ENCODE data around the gene FAM9C. TPM values are rescaled to one million over a fixed set of nuclear protein-coding genes. Genes with fewer than 3 reads are reported as not detected.

Gene FAM9C
- total RNA-seq, 2 experiments from 2014 or later, result not detected

DNA sequence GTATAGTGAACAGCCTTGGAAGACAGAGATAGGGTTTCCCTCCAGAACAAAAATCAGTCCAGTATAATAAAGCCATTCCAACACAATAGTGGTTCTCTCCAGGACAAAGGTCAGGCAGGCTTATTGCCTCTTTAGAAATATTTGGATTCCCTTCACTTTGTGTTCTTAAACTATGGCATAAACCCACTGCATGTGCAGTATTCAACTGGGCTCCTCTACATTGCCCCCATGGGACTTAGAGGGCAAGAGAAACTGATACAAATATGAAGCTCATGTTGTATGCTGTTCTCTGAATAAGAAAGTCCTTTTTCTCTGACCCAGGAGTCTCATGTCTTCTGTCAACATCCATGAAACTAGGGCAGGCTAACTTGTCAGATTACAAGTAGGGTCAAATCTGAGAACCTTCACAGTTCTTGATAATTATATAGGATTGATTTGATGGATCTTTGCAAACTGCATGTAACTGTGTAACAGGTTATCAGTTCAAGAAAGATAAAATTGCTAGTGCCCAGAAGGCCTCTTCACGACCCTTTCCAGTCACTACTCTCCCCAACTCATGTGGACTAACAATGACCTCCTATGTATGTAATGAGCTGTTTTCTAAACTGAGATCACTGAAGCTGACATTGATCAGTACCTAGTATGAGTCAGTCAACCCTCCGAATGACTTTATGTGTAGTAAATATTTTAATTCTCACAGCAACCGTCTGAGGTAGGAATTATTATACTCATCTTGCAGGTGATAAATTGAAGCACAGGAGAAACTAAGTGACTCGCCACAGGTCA, 31.9 kb upstream of the FAM9C start:
- ChIA-PET POLR2A (interaction anchor here (0.5 to 6.1 kb wide), 7 partner anchors 10 to 77 kb away, joined by 3 to 66 read pairs (median 4); no protein-coding TSS in a partner anchor), CTCF (interaction anchor here (0.7 to 2.5 kb wide), 6 partner anchors 16 to 412 kb away, joined by 3 to 9 read pairs (median 3); no protein-coding TSS in a partner anchor)
- peaks cover 61% of the 10 kb centered on the region for H3K4me1 ChIP-seq (ENCODE audit: insufficient read depth, low read length)
- no peak for DNase-seq
- TF ChIP-seq, protein P1, sequence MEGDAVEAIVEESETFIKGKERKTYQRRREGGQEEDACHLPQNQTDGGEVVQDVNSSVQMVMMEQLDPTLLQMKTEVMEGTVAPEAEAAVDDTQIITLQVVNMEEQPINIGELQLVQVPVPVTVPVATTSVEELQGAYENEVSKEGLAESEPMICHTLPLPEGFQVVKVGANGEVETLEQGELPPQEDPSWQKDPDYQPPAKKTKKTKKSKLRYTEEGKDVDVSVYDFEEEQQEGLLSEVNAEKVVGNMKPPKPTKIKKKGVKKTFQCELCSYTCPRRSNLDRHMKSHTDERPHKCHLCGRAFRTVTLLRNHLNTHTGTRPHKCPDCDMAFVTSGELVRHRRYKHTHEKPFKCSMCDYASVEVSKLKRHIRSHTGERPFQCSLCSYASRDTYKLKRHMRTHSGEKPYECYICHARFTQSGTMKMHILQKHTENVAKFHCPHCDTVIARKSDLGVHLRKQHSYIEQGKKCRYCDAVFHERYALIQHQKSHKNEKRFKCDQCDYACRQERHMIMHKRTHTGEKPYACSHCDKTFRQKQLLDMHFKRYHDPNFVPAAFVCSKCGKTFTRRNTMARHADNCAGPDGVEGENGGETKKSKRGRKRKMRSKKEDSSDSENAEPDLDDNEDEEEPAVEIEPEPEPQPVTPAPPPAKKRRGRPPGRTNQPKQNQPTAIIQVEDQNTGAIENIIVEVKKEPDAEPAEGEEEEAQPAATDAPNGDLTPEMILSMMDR (IDR thresholded peaks at IDR 0.05), result no peak
- no peaks in the 10 kb centered on the region for H3K9me3 ChIP-seq (ENCODE audit: control insufficient read depth in 1 of 2, insufficient read depth in 1 of 2, low read length in 2 of 2)
- no peaks in the 10 kb centered on the region for H3K36me3 Mint-ChIP-seq (ENCODE audit: low read depth)
- intact Hi-C loops (cut with DNase I, micrococcal nuclease), result no loop called here
- peak overlapping the region; percentile 14 for H3K4me3 Mint-ChIP-seq
- H3K4me3 ChIP-seq (ENCODE audit: low read length), result no peak overlapping the region
- H3K4me1 Mint-ChIP-seq (ENCODE audit: low read depth), result peaks cover 75% of the 10 kb centered on the region
- no peaks in the 10 kb centered on the region for H3K36me3 ChIP-seq (ENCODE audit: insufficient read depth, low read length)
- no peaks in the 10 kb centered on the region for H3K27me3 ChIP-seq (ENCODE audit: control insufficient read depth in 1 of 2, insufficient read depth in 2 of 2, low read length in 2 of 2)
- H3K27ac Mint-ChIP-seq, result peak overlapping the region; percentile 95
- H3K27me3 Mint-ChIP-seq, result no peaks in the 10 kb centered on the region
- H3K9me3 Mint-ChIP-seq, result no peaks in the 10 kb centered on the region
- peak overlapping the region; percentile 21 to 34 for H3K27ac ChIP-seq (ENCODE audit: low read depth in 1 of 2, low read length in 2 of 2)
- no peak for ATAC-seq (ENCODE audit: poor library complexity)

DNA sequence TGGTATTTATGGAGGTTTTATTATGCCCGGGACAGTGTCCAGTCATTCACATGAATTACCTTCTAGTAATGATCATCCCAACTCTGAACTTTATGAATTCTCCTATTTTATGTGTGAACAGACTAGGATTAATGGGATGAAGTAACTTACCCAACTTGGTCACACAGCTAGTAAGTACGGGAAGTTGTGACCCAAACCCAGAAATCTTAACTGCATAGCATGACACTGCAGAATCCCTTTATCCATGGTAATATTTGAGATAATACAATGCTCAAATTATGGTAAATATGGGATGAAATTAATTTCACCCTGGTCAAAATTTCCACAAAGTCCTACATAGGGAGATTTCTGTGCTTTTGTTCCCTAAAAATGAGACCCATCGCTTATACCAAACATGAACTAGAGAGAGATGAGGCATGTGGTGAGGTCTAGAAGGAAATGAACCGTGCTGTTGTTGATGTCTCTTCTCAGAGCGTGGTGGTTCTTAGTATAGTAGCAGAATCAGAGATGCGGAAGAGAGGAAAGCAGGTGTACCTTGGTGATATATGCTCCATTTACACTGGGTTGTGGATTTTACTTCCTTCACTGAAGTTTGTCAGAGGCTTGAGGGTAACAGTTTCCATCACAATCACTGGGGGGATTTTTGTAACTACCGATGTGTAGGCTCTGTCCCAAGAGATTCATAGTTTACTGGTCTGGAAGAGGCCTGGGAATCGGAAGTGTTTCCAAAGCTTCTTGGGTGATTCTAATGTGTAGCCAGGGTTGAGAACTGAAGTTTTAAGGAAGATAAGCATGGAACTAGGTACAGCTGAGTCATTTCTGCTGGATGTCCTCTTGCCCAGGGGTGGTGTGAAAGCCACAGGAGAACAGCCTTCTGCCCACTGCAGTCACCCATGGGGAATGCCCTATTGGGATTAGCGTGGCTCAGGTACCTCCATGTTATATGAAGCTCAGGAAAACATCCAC, 30.2 kb upstream of the FAM9C start:
- Histone ChIP-seq H3K4me3 (ENCODE audit: low read length) (no peak overlapping the region), H3K27ac (ENCODE audit: low read depth in 1 of 2, low read length in 2 of 2) (peak overlapping the region; percentile 53 to 55), H3K27me3 (ENCODE audit: control insufficient read depth in 1 of 2, insufficient read depth in 2 of 2, low read length in 2 of 2) (no peaks in the 10 kb centered on the region), H3K36me3 (ENCODE audit: insufficient read depth, low read length) (no peaks in the 10 kb centered on the region), H3K4me1 (ENCODE audit: insufficient read depth, low read length) (peaks cover 48% of the 10 kb centered on the region), H3K9me3 (ENCODE audit: control insufficient read depth in 1 of 2, insufficient read depth in 1 of 2, low read length in 2 of 2) (peaks cover 0 to 8% of the 10 kb centered on the region in 2 experiments)
- intact Hi-C loops (cut with DNase I, micrococcal nuclease), result loop anchor here in 1 of 2 experiments (1.0 kb wide), 1 partner anchor 11 kb away; no protein-coding TSS in a partner anchor
- H3K4me1 Mint-ChIP-seq (ENCODE audit: low read depth), result peaks cover 58% of the 10 kb centered on the region
- peak; percentile 91 for ATAC-seq (ENCODE audit: poor library complexity)
- TF ChIP-seq, protein P1 (IDR thresholded peaks at IDR 0.05), result no peak
- peak overlapping the region; percentile 95 for H3K27ac Mint-ChIP-seq
- no peaks in the 10 kb centered on the region for H3K36me3 Mint-ChIP-seq (ENCODE audit: low read depth)
- POLR2A ChIA-PET, result interaction anchor here (0.6 to 6.1 kb wide), 13 partner anchors 11 to 108 kb away, joined by 3 to 66 read pairs (median 4); partner anchors contain the start of gene TMSB4X
- DNase-seq, result peak in 3 of 14 experiments; percentile 57 to 65 (median 60)
- CTCF ChIA-PET, result interaction anchor here (0.8 to 1.7 kb wide), 2 partner anchors 18 to 128 kb away, joined by 3 to 4 read pairs; no protein-coding TSS in a partner anchor
- no peaks in the 10 kb centered on the region for H3K27me3 Mint-ChIP-seq
- peak overlapping the region; percentile 15 for H3K4me3 Mint-ChIP-seq
- H3K9me3 Mint-ChIP-seq, result no peaks in the 10 kb centered on the region
